ENCODE data around the gene ZC3H13. TPM values are rescaled to one million over a fixed set of nuclear protein-coding genes. Genes with fewer than 3 reads are reported as not detected.

Gene ZC3H13
- total RNA-seq, 1 donor from 2014 or later = 60.7 TPM

GRCh38 chr13:46039411-46040182 lies 12.9 kb downstream of the ZC3H13 start:
- Mint-ChIP-seq H3K27me3 (ENCODE audit: low read depth) (no peaks in the 10 kb centered on the region), H3K9me3 (no peaks in the 10 kb centered on the region), H3K4me3 (no peak overlapping the region), H3K4me1 (no peaks in the 10 kb centered on the region), H3K27ac (no peak overlapping the region), H3K36me3 (peaks cover 42% of the 10 kb centered on the region)
- no peak for TF ChIP-seq CTCF (IDR thresholded peaks at IDR 0.05; ENCODE audit: unreplicated experiment)
- DNase-seq (ENCODE audit: low spot score in 2 of 2, unreplicated experiment in 2 of 2) = no peak

- Mint-ChIP-seq H3K36me3 (peaks cover 54% of the 10 kb centered on the region), H3K4me1 (no peaks in the 10 kb centered on the region), H3K9me3 (peaks cover 12% of the 10 kb centered on the region), H3K27ac (no peak overlapping the region), H3K4me3 (no peak overlapping the region), H3K27me3 (ENCODE audit: low read depth) (no peaks in the 10 kb centered on the region)
- no peak for DNase-seq (ENCODE audit: low spot score in 2 of 2, unreplicated experiment in 2 of 2)
- no peak for TF ChIP-seq CTCF (IDR thresholded peaks at IDR 0.05; ENCODE audit: unreplicated experiment)
Observed at GRCh38 chr13:46038296-46038695, 14.2 kb downstream of the ZC3H13 start.

- TF ChIP-seq CTCF (IDR thresholded peaks at IDR 0.05; ENCODE audit: unreplicated experiment) = no peak
- Mint-ChIP-seq H3K4me1 (no peaks in the 10 kb centered on the region), H3K27ac (no peak overlapping the region), H3K4me3 (no peak overlapping the region), H3K27me3 (ENCODE audit: low read depth) (no peaks in the 10 kb centered on the region), H3K36me3 (peaks cover 71% of the 10 kb centered on the region), H3K9me3 (peaks cover 39% of the 10 kb centered on the region)
- no peak for DNase-seq (ENCODE audit: low spot score in 2 of 2, unreplicated experiment in 2 of 2)
Observed at GRCh38 chr13:46035066-46035465, 17.5 kb downstream of the ZC3H13 start.

- H3K4me1 Mint-ChIP-seq = no peaks in the 10 kb centered on the region
- no peaks in the 10 kb centered on the region for H3K27me3 Mint-ChIP-seq (ENCODE audit: low read depth)
- H3K4me3 Mint-ChIP-seq = no peak overlapping the region
- DNase-seq (ENCODE audit: low spot score in 2 of 2, unreplicated experiment in 2 of 2) = no peak
- TF ChIP-seq CTCF (IDR thresholded peaks at IDR 0.05; ENCODE audit: unreplicated experiment) = no peak
- H3K36me3 Mint-ChIP-seq = peaks cover 79% of the 10 kb centered on the region
- H3K27ac Mint-ChIP-seq = no peak overlapping the region
- H3K9me3 Mint-ChIP-seq = peaks cover 55% of the 10 kb centered on the region
Observed at GRCh38 chr13:46032341-46032740, 20.2 kb downstream of the ZC3H13 start.

GRCh38 chr13:46031581-46032263 lies 20.8 kb downstream of the ZC3H13 start:
- Mint-ChIP-seq H3K4me1 (no peaks in the 10 kb centered on the region), H3K27ac (no peak overlapping the region), H3K9me3 (peaks cover 55% of the 10 kb centered on the region), H3K27me3 (ENCODE audit: low read depth) (no peaks in the 10 kb centered on the region), H3K4me3 (no peak overlapping the region), H3K36me3 (peaks cover 77% of the 10 kb centered on the region)
- TF ChIP-seq CTCF (IDR thresholded peaks at IDR 0.05; ENCODE audit: unreplicated experiment) = no peak
- DNase-seq (ENCODE audit: low spot score in 2 of 2, unreplicated experiment in 2 of 2) = no peak
